Fibroblast of peridontal ligament (primary cell): Measurements from ENCODE around the gene SLC51B.
"Not testable (repeated sequence)": the region's sequence is repeated elsewhere in the genome, so short reads cannot be mapped to it uniquely, and the experiment has no call there.

Source experiments
- DNase-seq: peaks from one replicate; pipeline ENCODE4 v3.0.0-alpha.2; 2010; ENCODE audit errors: extremely low read depth

SLC51B gene

GRCh38 chr15:65083262-65083701 is 38.1 kb downstream of the SLC51B start:
- DNase-seq = peak; percentile 68

GRCh38 chr15:65084500-65085206 is 39.5 kb downstream of the SLC51B start:
- no peak for DNase-seq

- DNase-seq = no peak
These were observed 40.1 kb downstream of the SLC51B start for GRCh38 chr15:65085207-65085753.

GRCh38 chr15:65085990-65086679 is 40.9 kb downstream of the SLC51B start:
- DNase-seq = peak; percentile 13

- no peak for DNase-seq
These were observed 41.5 kb downstream of the SLC51B start for GRCh38 chr15:65086680-65087111.

- DNase-seq = no peak
These were observed 42.2 kb downstream of the SLC51B start for GRCh38 chr15:65087411-65087810.

- no peak for DNase-seq
These were observed 42.9 kb downstream of the SLC51B start for GRCh38 chr15:65087873-65088642.

- no peak for DNase-seq
These were observed 43.4 kb downstream of the SLC51B start for GRCh38 chr15:65088643-65089021.

GRCh38 chr15:65089206-65089824 is 44.1 kb downstream of the SLC51B start:
- DNase-seq = no peak

- DNase-seq = no peak
These were observed 47.0 kb downstream of the SLC51B start for GRCh38 chr15:65091946-65092770.

GRCh38 chr15:65092911-65093792 is 48.0 kb downstream of the SLC51B start:
- DNase-seq = no peak

- DNase-seq = not testable (repeated sequence)
These were observed 48.6 kb downstream of the SLC51B start for GRCh38 chr15:65093793-65094170.

GRCh38 chr15:65094294-65094995 is 49.3 kb downstream of the SLC51B start:
- no peak for DNase-seq

- DNase-seq = no peak
These were observed 50.0 kb downstream of the SLC51B start for GRCh38 chr15:65095011-65095746.

- DNase-seq = no peak
These were observed 50.5 kb downstream of the SLC51B start for GRCh38 chr15:65095747-65096104.

- no peak for DNase-seq
These were observed 51.5 kb downstream of the SLC51B start for GRCh38 chr15:65096481-65097385.

GRCh38 chr15:65097651-65098263 is 52.6 kb downstream of the SLC51B start:
- DNase-seq = no peak
